GM18870 (cell line): Measurements from ENCODE around the gene PTPRT.

ENCODE experiments used
- ATAC-seq: cut with Tn5 transposase; IDR thresholded peaks from one replicate; pipeline ENCODE4 v1.9.1; 2021; ENCODE audit warnings: moderate library complexity; ENCODE audit not compliant: unreplicated experiment

PTPRT gene

GRCh38 chr20:42161228-42161829 is 1028.4 kb downstream of the PTPRT start:
- no peak for ATAC-seq

GRCh38 chr20:42159808-42160207 is 1029.9 kb downstream of the PTPRT start:
- ATAC-seq, result no peak

DNA sequence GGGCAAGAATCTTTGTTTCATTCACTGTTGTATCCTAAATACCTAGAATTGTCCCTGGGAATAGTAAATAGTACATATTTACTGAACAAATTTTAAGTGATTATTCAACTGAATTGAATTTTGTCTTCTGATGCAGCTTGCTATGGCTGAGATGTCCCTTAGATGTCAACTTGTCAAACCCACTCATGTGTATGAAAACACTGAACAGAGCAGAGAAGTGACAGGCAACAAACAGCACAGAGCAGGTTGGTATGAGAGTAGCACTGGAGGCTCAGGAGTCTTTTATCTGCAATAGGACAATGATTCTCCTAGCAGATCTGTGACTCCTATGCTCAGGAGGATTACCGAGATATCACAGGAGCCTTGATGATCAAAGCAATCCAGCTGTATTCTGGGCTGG is 1031.4 kb downstream of the PTPRT start:
- no peak for ATAC-seq

DNA sequence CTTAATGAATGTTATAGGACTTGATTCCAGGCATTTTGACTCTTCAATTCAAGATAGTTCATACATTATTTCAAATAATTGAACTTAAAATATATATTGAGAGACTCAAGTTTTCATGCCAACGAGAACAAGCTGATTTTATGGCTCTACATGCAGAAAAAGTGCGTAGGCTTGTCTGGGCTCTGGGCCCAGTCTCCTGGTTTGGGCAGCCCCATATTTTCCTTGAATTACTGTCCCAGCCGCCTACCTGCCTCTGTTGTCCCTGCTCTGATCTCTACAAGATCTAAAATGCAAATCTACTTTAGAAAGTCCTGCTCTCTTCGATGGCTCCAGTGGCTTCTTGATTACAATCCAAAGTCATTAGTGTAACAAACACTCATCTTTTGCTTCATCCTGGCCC is 1034.1 kb downstream of the PTPRT start:
- ATAC-seq, result no peak

GRCh38 chr20:42152575-42152974 is 1037.1 kb downstream of the PTPRT start:
- ATAC-seq, result no peak

DNA sequence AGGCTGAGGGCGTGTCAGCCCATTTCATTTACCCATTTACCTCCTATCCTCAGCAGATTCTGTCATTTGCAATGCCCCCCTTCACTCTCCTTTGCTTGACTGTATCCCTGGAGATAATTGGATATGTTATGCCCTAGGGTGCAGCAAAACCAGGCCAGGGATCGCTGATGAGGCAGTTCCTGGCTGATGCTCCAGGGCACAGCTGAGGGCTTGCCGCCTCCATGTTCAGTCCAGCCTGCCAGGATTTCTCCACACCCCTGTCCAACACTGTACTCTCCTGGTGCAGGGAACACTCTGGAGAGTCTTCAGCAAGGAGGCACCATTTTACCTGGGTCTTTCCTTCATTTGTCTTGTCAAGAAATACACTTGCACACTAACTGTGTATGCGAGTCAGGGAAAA is 1039.5 kb downstream of the PTPRT start:
- no peak for ATAC-seq

- ATAC-seq, result no peak
Observed at GRCh38 chr20:42138729-42139128, 1051.0 kb downstream of the PTPRT start.

DNA sequence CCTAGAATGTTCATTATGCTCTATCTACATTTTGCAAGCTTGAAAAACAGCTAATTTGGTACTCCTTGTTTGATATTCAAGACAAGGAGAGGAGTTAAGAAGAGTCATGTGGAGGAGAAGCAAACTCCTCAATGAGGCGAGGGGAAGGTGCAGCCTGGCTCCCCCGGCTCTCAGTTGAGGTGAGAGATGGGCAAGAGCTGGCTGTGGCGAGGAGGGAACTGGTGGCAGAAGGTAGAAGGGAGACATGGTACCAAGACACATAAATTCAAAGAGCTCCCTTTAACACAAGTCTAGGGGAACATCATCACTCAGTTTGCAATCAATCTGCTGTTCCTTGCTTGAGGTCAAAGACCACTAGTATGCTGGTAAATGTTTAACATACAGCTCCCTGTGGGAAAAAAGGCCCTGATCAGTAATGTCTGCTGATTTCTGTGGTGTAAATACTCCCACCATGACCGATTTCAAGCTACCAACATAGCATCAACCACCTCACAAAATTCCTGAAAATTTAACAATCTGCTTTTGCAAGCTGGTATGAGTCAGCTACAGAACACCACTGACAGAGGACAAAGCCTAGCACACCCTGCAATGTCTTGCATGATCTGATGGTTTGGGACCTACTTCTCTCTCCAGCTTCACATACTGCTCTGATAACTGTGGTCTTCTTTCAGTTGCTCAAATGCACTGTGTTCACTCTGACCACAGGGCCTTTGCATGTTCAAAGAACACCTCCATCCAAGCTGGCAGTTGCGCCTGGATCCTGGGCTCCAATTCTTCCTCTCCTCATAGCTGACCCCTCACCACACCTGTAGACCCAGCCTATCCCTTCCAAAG is 1055.2 kb downstream of the PTPRT start:
- ATAC-seq, result no peak

- ATAC-seq, result no peak
Observed at GRCh38 chr20:42130810-42131596, 1058.7 kb downstream of the PTPRT start.

DNA sequence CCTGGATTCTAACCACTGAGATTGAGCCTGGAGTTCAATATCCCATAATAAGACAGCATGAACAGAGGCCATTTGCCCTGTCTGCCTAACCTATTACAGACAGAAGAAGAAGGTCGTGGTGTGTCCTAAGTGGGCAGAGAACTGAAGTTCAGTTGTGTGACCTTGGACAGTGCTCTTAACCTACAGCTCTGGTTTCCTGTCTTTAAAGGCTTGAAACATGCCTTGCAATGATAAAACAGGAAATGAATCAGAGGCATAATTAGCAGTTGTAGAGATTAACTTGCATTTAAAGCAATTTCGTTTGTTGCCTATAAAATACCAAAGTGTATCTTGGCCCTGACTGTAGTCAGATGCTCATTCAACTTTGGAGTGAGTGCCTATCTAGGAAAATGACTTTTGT is 1064.3 kb downstream of the PTPRT start:
- ATAC-seq, result no peak

DNA sequence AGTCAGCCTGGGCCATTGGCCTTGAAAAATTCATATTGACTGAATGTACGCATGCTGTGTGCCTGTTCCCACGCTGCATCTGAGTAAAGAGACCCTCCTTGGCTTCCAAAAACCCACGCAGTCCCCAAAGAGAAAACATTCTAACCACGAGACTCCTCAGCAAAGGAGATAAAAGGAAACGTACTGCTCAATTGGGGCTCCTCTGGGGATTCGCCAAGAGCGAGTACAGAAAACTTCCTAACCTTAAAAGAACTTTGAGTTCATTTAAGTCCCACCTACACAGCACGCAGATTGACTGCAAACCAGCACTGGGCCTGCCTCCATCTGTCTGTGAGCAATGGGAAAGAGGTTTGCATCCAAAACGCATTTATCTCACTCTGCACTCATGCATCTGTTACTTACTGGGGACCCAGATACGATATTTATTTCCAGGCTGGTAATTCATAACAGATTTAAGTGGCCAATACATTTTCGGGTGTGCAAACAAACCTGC is 1065.7 kb downstream of the PTPRT start:
- ATAC-seq, result no peak

GRCh38 chr20:42118409-42119125 is 1071.1 kb downstream of the PTPRT start:
- ATAC-seq, result no peak

- no peak for ATAC-seq
Observed at GRCh38 chr20:42118001-42118400, 1071.7 kb downstream of the PTPRT start.

GRCh38 chr20:42113236-42113635 is 1076.5 kb downstream of the PTPRT start:
- no peak for ATAC-seq

- no peak for ATAC-seq
Observed at GRCh38 chr20:42112161-42112560, 1077.5 kb downstream of the PTPRT start.

- ATAC-seq, result no peak
Observed at GRCh38 chr20:42111349-42111748, 1078.4 kb downstream of the PTPRT start.

DNA sequence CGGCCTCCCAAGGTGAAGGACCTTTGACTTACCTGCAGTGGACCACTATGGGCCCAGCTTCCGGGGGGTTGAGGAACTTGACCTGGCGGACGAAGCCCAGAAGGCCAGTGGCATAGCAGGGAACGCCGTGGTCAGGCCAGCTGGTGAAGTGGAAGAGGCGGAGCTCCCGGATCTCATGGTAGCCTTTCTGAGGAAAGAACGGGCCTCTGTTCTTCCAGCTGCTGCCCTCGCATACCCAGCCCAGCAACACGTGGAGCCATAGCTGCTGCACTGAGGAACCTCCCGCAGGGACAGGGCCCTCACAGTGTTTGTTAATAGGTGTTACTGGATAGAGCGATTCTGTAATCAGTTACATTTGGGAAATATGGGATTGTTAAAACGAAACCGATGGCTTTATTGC is 1079.4 kb downstream of the PTPRT start:
- no peak for ATAC-seq

GRCh38 chr20:42102000-42102399 is 1087.7 kb downstream of the PTPRT start:
- ATAC-seq, result no peak

DNA sequence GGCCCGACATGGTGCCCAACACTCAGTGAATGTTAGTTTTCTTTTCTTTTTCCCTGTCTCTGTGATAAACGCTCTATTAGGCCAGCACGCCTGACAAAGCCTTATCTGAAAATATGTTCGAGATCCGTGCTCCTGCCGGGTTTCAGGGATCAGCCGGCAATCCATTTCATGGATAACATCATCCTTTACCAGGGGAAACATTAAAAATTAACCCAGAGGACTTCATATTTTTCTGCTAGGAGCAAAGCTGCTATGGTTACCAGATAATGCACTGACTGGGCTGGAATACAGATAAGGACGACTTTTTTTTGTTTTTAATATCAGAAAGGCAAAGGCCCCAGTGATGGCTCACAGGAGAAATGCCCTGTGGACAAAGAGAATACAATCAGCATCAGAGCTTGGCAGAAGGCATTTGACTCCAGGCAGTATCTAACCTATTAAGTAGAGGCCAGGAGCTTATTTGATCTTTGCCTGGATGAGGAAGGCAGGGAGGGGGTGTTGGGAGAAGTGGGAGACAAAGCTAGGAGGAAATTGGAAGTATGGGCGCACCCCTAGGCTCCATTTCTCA is 1089.5 kb downstream of the PTPRT start:
- no peak for ATAC-seq

DNA sequence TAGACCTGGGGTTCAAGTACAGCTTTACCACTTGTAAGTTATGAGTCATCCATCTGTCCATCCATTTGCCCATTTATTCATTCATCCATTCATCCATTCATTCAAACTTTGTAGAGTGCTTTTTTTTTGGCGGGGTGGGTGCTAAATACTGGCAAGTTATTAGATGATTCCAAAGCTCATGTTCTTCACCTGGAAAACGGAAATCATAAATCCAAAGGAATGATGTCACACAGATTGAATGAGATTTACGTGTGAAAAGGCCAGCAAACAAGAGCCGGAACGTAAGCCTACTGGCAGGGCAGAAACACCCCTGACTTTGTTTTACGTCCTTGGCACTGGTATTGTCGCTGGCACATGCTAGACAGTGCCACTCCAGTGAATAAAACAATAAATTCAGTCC is 1090.6 kb downstream of the PTPRT start:
- no peak for ATAC-seq

DNA sequence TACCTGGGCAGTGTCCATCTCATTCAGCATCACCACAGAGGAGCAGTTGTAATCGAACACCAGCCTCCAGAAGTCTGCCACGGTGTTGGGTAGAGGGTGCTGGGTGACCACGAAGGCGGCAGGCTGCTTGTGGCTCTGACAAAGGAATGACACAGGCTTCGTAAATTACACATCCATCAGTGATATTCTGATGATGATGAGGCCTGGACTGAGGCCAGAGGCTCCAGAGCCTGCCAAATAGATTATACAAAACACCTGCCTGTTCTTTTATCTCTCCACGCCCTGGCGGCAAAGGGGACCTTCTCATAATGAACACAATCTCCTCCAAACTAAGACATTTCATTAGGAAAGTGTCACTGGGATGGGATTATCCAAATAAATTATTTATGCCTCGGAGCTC is 1091.3 kb downstream of the PTPRT start:
- no peak for ATAC-seq
